GM21367 (cell line): ENCODE data around the gene ZMAT5.

Source experiments
- ATAC-seq: cut with Tn5 transposase; IDR thresholded peaks from one replicate; pipeline ENCODE4 v1.9.1; 2021; ENCODE audit not compliant: unreplicated experiment

The ZMAT5 gene

GRCh38 chr22:29787371-29787980 lies 20.7 kb upstream of the ZMAT5 start:
- ATAC-seq, result no peak

- ATAC-seq, result no peak
These were observed 19.2 kb upstream of the ZMAT5 start for GRCh38 chr22:29786031-29786430.

GRCh38 chr22:29784451-29785361 lies 17.9 kb upstream of the ZMAT5 start:
- ATAC-seq, result no peak

GRCh38 chr22:29782061-29782845 lies 15.4 kb upstream of the ZMAT5 start:
- ATAC-seq, result no peak

- no peak for ATAC-seq
These were observed 14.2 kb upstream of the ZMAT5 start for GRCh38 chr22:29780748-29781676.

- no peak for ATAC-seq
These were observed 13.4 kb upstream of the ZMAT5 start for GRCh38 chr22:29780220-29780619.

GRCh38 chr22:29773233-29773632 lies 6.4 kb upstream of the ZMAT5 start:
- no peak for ATAC-seq

GRCh38 chr22:29772170-29772641 lies 5.4 kb upstream of the ZMAT5 start:
- ATAC-seq, result no peak

- ATAC-seq, result no peak
These were observed 3.0 kb upstream of the ZMAT5 start for GRCh38 chr22:29769723-29770321.

GRCh38 chr22:29768052-29768693 lies 1.4 kb upstream of the ZMAT5 start:
- no peak for ATAC-seq

GRCh38 chr22:29767171-29768051 lies 604 bp upstream of the ZMAT5 start, which contains the start of gene UQCR10:
Gene UQCR10 (plus strand): TSS chr22:29767369. CDS start chr22:29767399, 30 bp downstream.
- ATAC-seq, result peak; percentile 53

GRCh38 chr22:29765905-29766631 lies 739 bp downstream of the ZMAT5 start:
- ATAC-seq, result peak; percentile 21

GRCh38 chr22:29762263-29762662 lies 4.5 kb downstream of the ZMAT5 start:
- ATAC-seq, result no peak

GRCh38 chr22:29758959-29759358 lies 7.8 kb downstream of the ZMAT5 start:
- ATAC-seq, result no peak

- ATAC-seq, result no peak
These were observed 8.7 kb downstream of the ZMAT5 start for GRCh38 chr22:29758068-29758622.

GRCh38 chr22:29757096-29757495 lies 9.7 kb downstream of the ZMAT5 start:
- no peak for ATAC-seq

GRCh38 chr22:29756341-29756740 lies 10.5 kb downstream of the ZMAT5 start:
- ATAC-seq, result no peak
